Stimulated activated naive CD4-positive, alpha-beta T cell (primary cell): ENCODE results near the gene EBF3.

Source experiments
- DNase-seq, 6 experiments: peaks; one replicate each; lab custom pipeline; 2025; lab: John Stamatoyannopoulos, UW

EBF3 gene

GRCh38 chr10:129963641-129964501 lies at the start of gene EBF3:
EBF3 (minus strand) TSS chr10:129964274; CDS start chr10:129963768, 506 bp downstream.
- peak in 5 of 6 experiments; percentile 23 to 48 (median 40) for DNase-seq

- DNase-seq, result no peak
These were observed 49.5 kb upstream of the EBF3 start for GRCh38 chr10:130013335-130014262.

- no peak for DNase-seq
These were observed 48.1 kb upstream of the EBF3 start for GRCh38 chr10:130012129-130012528.

- DNase-seq, result no peak
These were observed 46.6 kb upstream of the EBF3 start for GRCh38 chr10:130010653-130011052.

GRCh38 chr10:130009228-130009627 lies 45.2 kb upstream of the EBF3 start:
- DNase-seq, result no peak

- no peak for DNase-seq
These were observed 39.9 kb upstream of the EBF3 start for GRCh38 chr10:130003787-130004613.

GRCh38 chr10:130003166-130003565 lies 39.1 kb upstream of the EBF3 start:
- DNase-seq, result no peak

- DNase-seq, result no peak
These were observed 38.5 kb upstream of the EBF3 start for GRCh38 chr10:130002606-130003005.

- no peak for DNase-seq
These were observed 36.8 kb upstream of the EBF3 start for GRCh38 chr10:130000918-130001317.

- DNase-seq, result no peak
These were observed 35.1 kb upstream of the EBF3 start for GRCh38 chr10:129999140-129999539.

- DNase-seq, result no peak
These were observed 29.5 kb upstream of the EBF3 start for GRCh38 chr10:129993621-129994020.

GRCh38 chr10:129992356-129992755 lies 28.3 kb upstream of the EBF3 start:
- DNase-seq, result no peak

- DNase-seq, result no peak
These were observed 18.8 kb upstream of the EBF3 start for GRCh38 chr10:129982825-129983224.

GRCh38 chr10:129978980-129979379 lies 14.9 kb upstream of the EBF3 start:
- no peak for DNase-seq

GRCh38 chr10:129978322-129978721 lies 14.2 kb upstream of the EBF3 start:
- DNase-seq, result no peak

GRCh38 chr10:129977794-129978193 lies 13.7 kb upstream of the EBF3 start:
- DNase-seq, result no peak

GRCh38 chr10:129973674-129974059 lies 9.6 kb upstream of the EBF3 start:
- no peak for DNase-seq

GRCh38 chr10:129972966-129973673 lies 9.0 kb upstream of the EBF3 start:
- no peak for DNase-seq

- DNase-seq, result no peak
These were observed 8.3 kb upstream of the EBF3 start for GRCh38 chr10:129972145-129972965.
